NCI-H2227 treated with DMSO at 0.1 percent for 48 hours (cell line): ENCODE data around the gene KCNMA1.

ENCODE experiments used
- DNase-seq: peaks from one replicate; lab custom pipeline; 2025; lab: John Stamatoyannopoulos, UW

Gene KCNMA1

GRCh38 chr10:77297393-77297739, 340.2 kb downstream of the KCNMA1 start:
- no peak for DNase-seq

DNA sequence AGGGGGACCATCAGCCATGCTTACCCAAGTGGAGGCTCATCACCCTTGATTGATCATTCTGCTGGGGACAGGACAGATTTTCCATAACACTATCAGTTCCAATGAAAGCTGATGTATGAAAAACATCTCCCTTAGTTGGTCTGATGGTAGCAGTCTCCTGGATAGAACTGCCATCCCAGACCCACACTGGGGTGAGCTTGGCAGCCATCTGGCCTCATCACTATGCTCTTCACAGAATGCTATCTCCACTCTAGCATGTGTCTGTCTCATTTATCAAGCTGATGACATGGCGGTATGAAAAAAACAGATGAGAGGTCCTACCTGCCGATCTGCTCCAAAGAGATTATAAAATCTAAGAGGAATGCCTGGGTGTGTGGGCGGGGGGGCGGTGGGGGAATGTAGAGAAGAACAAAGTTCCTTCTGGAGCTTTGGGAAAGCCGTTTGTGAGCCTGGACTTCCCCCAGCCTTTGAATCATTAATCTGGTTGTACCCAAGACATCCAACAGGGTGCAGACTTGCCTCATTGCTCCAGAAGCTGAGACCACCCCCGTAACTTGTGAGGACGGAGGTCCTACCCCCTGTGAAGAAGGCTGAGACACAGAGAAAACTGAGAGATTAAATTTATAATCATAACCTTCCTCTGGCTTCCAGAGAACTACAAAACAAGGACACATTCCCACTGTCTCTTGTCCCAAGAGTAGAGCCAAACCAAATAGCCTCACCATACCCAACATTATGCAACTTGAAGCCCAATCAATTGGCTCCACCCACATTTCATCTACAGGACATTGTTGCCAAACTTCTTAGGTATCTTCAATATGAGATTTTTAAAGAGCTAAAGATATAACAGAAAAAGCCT, 340.8 kb downstream of the KCNMA1 start:
- DNase-seq = no peak

- DNase-seq = no peak
These were observed 343.8 kb downstream of the KCNMA1 start for GRCh38 chr10:77293773-77294172.

DNA sequence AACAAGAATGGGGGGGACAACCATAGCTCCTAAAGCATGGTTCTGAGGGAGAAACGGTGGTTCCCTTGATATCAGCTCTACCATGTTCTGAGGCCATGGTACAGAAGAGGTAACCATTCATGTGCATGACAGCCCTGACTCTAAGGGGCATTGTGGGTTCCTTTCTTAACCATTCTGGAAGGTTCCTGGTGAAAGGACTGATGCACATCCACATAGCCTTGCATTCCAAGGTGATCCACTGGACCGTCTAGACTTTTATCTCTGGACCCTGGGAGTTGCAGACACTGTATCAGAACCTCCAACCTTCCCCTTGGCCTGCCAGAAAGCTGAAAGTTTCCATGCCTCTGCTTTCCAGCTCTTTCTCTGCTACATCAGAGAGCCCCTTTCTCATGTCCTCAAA, 344.3 kb downstream of the KCNMA1 start:
- DNase-seq = no peak

- DNase-seq = no peak
These were observed 345.8 kb downstream of the KCNMA1 start for GRCh38 chr10:77291596-77292505.

GRCh38 chr10:77290528-77291155, 347.0 kb downstream of the KCNMA1 start:
- DNase-seq = no peak

- DNase-seq = no peak
These were observed 347.8 kb downstream of the KCNMA1 start for GRCh38 chr10:77289790-77290189.

- DNase-seq = no peak
These were observed 348.5 kb downstream of the KCNMA1 start for GRCh38 chr10:77289027-77289501.

GRCh38 chr10:77287647-77288120, 349.9 kb downstream of the KCNMA1 start:
- DNase-seq = no peak

DNA sequence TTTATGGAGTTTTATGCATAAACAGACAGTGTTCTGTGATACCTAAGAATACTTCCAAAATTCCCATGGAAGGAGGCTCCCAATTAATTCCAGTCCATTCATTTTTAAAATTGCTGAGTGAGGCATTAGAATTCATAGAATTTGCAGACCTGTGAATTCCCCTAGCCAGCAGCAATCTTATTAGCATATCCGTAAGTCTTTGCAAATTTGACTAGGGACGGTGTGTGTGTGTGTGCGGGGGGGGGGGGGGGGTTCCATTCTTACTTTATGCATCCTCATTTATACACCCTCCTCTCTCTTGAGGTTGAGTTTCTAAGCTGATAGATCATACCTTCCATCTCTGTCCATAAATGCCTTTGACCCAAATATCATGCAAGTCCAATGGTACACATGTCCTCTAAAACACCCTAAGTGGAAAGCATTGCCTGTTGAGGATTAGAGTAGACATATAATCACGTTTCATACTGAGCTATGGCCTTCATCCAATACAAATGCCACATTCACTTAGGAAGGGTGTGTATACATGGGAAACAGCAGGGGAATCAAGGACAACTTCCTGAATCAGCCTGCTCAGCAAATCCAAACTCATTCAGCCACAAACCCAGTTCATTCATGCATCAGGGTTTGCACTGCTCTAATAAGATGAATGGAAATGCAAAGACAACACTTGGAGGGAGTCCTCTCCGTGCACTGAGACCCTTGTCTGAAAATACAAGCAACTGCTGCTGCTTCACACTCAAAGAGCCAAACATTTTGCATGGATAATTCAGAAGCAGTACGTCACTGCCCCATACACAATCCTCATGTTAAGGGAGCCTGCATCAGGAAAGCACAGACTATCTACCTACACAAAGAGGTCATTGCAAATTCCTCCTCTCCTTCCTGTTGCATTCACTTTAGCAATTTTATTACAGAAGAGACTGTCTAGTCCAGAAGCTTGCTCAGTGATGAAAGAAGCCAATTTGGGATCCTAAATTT, 350.8 kb downstream of the KCNMA1 start:
- no peak for DNase-seq

DNA sequence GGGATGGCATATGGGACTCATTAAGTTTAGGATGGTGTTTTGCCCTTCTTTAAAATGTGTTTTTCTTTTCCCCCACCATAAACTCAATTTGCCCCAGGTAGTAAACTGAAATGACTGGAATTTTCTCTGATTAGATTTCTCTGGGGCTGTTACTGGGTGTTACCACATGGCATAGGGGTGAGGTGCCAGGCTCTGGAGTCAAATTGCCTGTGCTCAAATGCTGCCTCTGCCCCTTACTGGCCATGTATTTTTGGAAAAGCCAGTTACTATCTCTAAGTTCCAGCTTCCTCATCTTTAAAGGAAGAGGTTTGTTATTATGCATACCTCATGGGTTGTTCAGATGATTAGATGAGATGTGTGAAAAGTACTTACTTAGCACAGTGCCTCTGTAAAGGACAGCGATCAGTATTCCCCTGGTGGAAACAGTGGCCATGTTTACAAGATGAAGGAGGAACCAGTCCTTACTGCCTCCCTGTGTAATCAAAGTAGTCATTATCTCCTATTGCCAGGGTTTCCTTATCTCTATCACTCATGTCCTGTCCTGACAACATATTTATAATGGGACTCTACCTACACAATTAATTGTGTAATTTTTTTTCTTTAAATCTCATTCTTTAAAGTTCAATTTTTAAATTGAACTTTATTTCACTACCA, 352.0 kb downstream of the KCNMA1 start:
- DNase-seq = no peak

DNA sequence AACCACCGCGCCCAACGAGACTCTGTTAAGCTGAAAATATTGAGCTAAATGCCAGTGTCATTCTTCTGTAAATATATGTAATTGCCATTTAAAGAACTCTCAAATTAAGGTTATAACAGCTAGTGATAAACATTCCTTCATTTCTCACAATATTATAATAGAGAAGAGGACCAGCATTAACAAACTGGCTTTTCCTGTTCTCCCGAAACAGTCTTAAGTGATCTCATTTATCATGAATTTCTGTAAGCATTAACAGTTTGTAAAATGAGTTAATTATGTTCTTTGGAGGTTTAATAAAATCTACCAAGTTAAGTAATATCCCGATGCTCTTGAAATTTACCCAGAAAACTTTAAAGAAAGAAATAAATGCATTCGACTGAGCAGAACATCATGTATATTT, 352.8 kb downstream of the KCNMA1 start:
- no peak for DNase-seq

GRCh38 chr10:77283326-77283725, 354.3 kb downstream of the KCNMA1 start:
- no peak for DNase-seq

DNA sequence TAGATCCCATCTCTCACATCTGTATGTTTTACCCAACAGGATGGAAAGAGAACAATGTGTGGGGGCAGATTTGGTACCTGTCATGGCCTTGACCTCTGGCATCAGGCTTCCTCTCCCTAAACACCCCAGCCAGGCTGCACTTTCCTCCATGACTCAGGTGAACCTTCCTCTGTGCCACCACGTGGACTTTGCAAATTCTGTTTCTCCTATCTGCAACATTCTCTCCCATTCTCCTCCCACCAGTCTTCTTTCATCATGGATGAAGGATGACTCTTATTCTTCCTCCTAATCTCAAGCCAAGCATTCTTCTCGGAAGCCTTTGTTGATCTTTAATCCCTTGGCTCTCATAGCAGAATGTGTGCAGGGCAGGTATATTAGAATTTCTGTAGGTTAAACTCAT, 355.4 kb downstream of the KCNMA1 start:
- DNase-seq = no peak

GRCh38 chr10:77281719-77282118, 355.9 kb downstream of the KCNMA1 start:
- no peak for DNase-seq

GRCh38 chr10:77279207-77279606, 358.4 kb downstream of the KCNMA1 start:
- DNase-seq = no peak

GRCh38 chr10:77274046-77274795, 363.4 kb downstream of the KCNMA1 start:
- no peak for DNase-seq

- no peak for DNase-seq
These were observed 368.4 kb downstream of the KCNMA1 start for GRCh38 chr10:77269163-77269562.

DNA sequence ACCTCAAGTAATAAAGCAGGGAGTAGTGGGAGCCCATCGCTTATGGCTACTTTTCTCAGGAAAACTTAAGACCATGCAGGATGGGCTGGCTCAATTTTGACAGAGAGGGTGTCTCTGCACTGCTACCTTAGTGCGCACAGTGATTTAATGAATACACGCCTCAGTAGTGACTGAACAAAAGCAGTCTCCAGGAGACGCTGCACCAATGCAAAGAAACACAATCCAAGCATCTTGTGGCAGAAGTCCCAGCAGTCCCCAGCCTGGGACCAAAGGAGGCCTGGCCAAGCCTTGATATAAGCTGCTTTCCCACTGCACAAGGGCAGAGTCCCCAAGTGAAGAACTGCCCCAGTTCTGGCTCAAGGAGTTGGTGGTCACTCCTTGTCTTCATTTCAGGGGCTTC, 368.9 kb downstream of the KCNMA1 start:
- DNase-seq = no peak
